HepG2 (cell line): ENCODE data around the gene UBE3B. TPM values are rescaled to one million over a fixed set of nuclear protein-coding genes. Genes with fewer than 3 reads are reported as not detected.

Experiments used
- ATAC-seq: fragments of 200-7000 bp; cut with Tn5 transposase; 3 replicates; pipeline ENCODE4 v1.9.1; 2020; ENCODE audit warnings: mild to moderate bottlenecking, moderate library complexity
- BruUV-seq: library from RNA; stranded (reverse); fragments of 400-500 nt; replicated peaks from 2 replicates; lab custom pipeline; 2021; lab: Mats Ljungman, UMichigan
- CTCF ChIA-PET: fragments of 300-600 bp; formaldehyde crosslinking; extraction: SDS; loops from one replicate; lab custom pipeline; 2021; ENCODE audit warnings: low total read pairs, inconsistent platforms, low intra/inter-chr PET ratio; lab: Yijun Ruan, JAX
- POLR2A ChIA-PET: fragments of 350-600 bp; sonication (Branson Sonifier 250); formaldehyde crosslinking; loops from one replicate; lab custom pipeline; 2020; ENCODE audit warnings: antibody characterized with exemption, inconsistent platforms; lab: Yijun Ruan, JAX
- DNase-seq: peaks from one replicate; pipeline ENCODE4 v3.0.0-alpha.2; 2015; ENCODE audit warnings: low spot score
- FAIRE-seq: peaks from 3 replicates; lab custom pipeline; 2011; peaks lifted over from hg19 to GRCh38; lab: Jason Lieb, UNC
- H2AFZ ChIP-seq: one replicate; pipeline ENCODE4 v1.6.1; 2011; ENCODE audit warnings: low read length, inconsistent platforms
- H3K27ac ChIP-seq: fragments of 300-600 bp; 3 replicates; pipeline ENCODE4 v1.8.0; 2011; ENCODE audit warnings: mixed run types, mild to moderate bottlenecking, mixed read lengths, low read length, inconsistent platforms; ENCODE audit not compliant: insufficient read depth; ENCODE audit errors: extremely low read length
- H3K27me3 ChIP-seq, 2 experiments: fragments of 200-600 bp in 1 of 2; 2 replicates in 1 of 2; 3 replicates in 1 of 2; pipeline versions ENCODE4 v1.6.0 to v1.8.0; 2011; ENCODE audit warnings: low read length in 2 of 2, mild to moderate bottlenecking in 2 of 2, moderate library complexity in 2 of 2, inconsistent platforms in 1 of 2; ENCODE audit not compliant: insufficient read depth in 2 of 2, control insufficient read depth in 1 of 2
- H3K36me3 ChIP-seq, 2 experiments: fragments of 200-600 bp in 1 of 2; replicated peaks in 1 of 2; 2 replicates in 1 of 2; 3 replicates in 1 of 2; pipeline versions ENCODE4 v1.5.1 to v1.8.0; 2011; ENCODE audit warnings: low read length in 2 of 2, inconsistent platforms in 1 of 2; ENCODE audit not compliant: insufficient read depth in 2 of 2, control insufficient read depth in 1 of 2
- H3K4me1 ChIP-seq: 2 replicates; pipeline ENCODE4 v1.5.1; 2012; ENCODE audit warnings: low read length, inconsistent platforms; ENCODE audit not compliant: insufficient read depth
- H3K4me2 ChIP-seq: 2 replicates; pipeline ENCODE4 v1.6.0; 2011; ENCODE audit warnings: low read depth, low read length, inconsistent platforms
- H3K4me3 ChIP-seq, 3 experiments: fragments of 200-600 bp in 1 of 3; sonication (generic), shearing (Covaris generic) in 1 of 3; replicated peaks in 1 of 3; 2 replicates each; pipeline ENCODE4 v1.5.1; 2011 to 2016; ENCODE audit warnings: low read length in 3 of 3, inconsistent platforms in 2 of 3, low read depth in 2 of 3, mild to moderate bottlenecking in 2 of 3, control low read depth in 1 of 3, mixed read lengths in 1 of 3; ENCODE audit not compliant: insufficient read depth in 1 of 3
- H3K79me2 ChIP-seq: one replicate; pipeline ENCODE4 v1.6.1; 2011; ENCODE audit warnings: low read length, inconsistent platforms; ENCODE audit not compliant: insufficient read depth
- H3K9ac ChIP-seq: 2 replicates; pipeline ENCODE4 v1.6.0; 2011; ENCODE audit warnings: mild to moderate bottlenecking, low read depth, low read length, inconsistent platforms; ENCODE audit not compliant: insufficient read depth
- H3K9me3 ChIP-seq: 2 replicates; pipeline ENCODE4 v1.5.1; 2012; ENCODE audit warnings: mild to moderate bottlenecking, low read length
- H4K20me1 ChIP-seq: 2 replicates; pipeline ENCODE4 v1.6.0; 2011; ENCODE audit warnings: inconsistent platforms, mild to moderate bottlenecking, low read length, moderate library complexity; ENCODE audit not compliant: insufficient read depth
- BRD4 ChIP-seq: sonication (generic); formaldehyde crosslinking; IDR thresholded peaks from 2 replicates; pipeline ENCODE4 v1.4.0; 2020; ENCODE audit warnings: missing genetic modification reagents
- CCDC6 ChIP-seq: sonication (generic); formaldehyde crosslinking; IDR thresholded peaks from 2 replicates; pipeline ENCODE4 v1.8.1; 2022; ENCODE audit warnings: mild to moderate bottlenecking, missing genetic modification reagents, moderate library complexity
- CREB1 ChIP-seq, 2 experiments: fragments of 450-650 bp in 1 of 2; IDR thresholded peaks; 2 replicates each; pipeline ENCODE4 v1.6.1; 2016 to 2017; ENCODE audit warnings: control low read depth in 1 of 2, mild to moderate bottlenecking in 1 of 2, missing compliant biosample characterization in 1 of 2, missing genetic modification characterization in 1 of 2
- EHMT2 ChIP-seq: fragments of 200-600 bp; sonication (generic); IDR thresholded peaks from 2 replicates; pipeline ENCODE4 v1.7.0; 2017; ENCODE audit warnings: antibody characterized with exemption, low read depth, low read length, borderline replicate concordance
- ELF1 ChIP-seq: sonication (generic); formaldehyde crosslinking; IDR thresholded peaks from 2 replicates; pipeline ENCODE4 v1.4.0; 2020; ENCODE audit warnings: missing genetic modification reagents
- KDM5B ChIP-seq: sonication (generic); formaldehyde crosslinking; IDR thresholded peaks from 2 replicates; pipeline ENCODE4 v1.4.0; 2020; ENCODE audit warnings: missing genetic modification reagents, mild to moderate bottlenecking, borderline replicate concordance
- MED13 ChIP-seq: sonication (generic); formaldehyde crosslinking; IDR thresholded peaks from 2 replicates; pipeline ENCODE4 v1.5.0; 2020; ENCODE audit warnings: missing genetic modification reagents
- NCOR1 ChIP-seq: fragments of 200-600 bp; sonication (generic); IDR thresholded peaks from 2 replicates; pipeline ENCODE4 v1.7.0; 2017; ENCODE audit warnings: antibody characterized with exemption, low read length, borderline replicate concordance
- RELA ChIP-seq: sonication (generic); formaldehyde crosslinking; IDR thresholded peaks from 2 replicates; pipeline ENCODE4 v1.4.0; 2020; ENCODE audit warnings: missing genetic modification reagents
- SMAD9 ChIP-seq: sonication (generic); formaldehyde crosslinking; IDR thresholded peaks from 2 replicates; pipeline ENCODE4 v1.5.1; 2020; ENCODE audit warnings: mild to moderate bottlenecking, missing genetic modification reagents
- SP140L ChIP-seq: sonication (generic); formaldehyde crosslinking; IDR thresholded peaks from 2 replicates; pipeline ENCODE4 v1.4.0; 2020; ENCODE audit warnings: missing genetic modification reagents, borderline replicate concordance
- ZFP82 ChIP-seq: sonication (generic); formaldehyde crosslinking; IDR thresholded peaks from 2 replicates; pipeline ENCODE4 v1.5.1; 2020; ENCODE audit warnings: mild to moderate bottlenecking, missing genetic modification reagents, borderline replicate concordance
- ZNF329 ChIP-seq: sonication (generic); formaldehyde crosslinking; IDR thresholded peaks from 2 replicates; pipeline ENCODE4 v1.9.0; 2021; ENCODE audit warnings: low read depth, mild to moderate bottlenecking, missing genetic modification reagents
- ZSCAN31 ChIP-seq: sonication (generic); formaldehyde crosslinking; IDR thresholded peaks from 2 replicates; pipeline ENCODE4 v1.5.0; 2020; ENCODE audit warnings: low read depth, mild to moderate bottlenecking, missing genetic modification reagents
- WGBS: methylation state at CpG from one replicate; pipeline ENCODE4 v1.1.6; 2017; ENCODE audit warnings: low lambda C conversion rate; 5-methylcytosine and 5-hydroxymethylcytosine counted together
- in situ Hi-C: cut with HindIII; loops from 2 replicates; pipeline ENCODE4 v1.10.0; 2017; ENCODE audit warnings: low pct_unique_long_range_greater_than_20kb; ENCODE audit not compliant: extremely low pct_ligation_motif_present
- intact Hi-C: fragments of 100-400 bp; cut with micrococcal nuclease; formaldehyde crosslinking; loops from one replicate; pipeline ENCODE4 v1.10.0; 2022; ENCODE audit not compliant: unreplicated experiment
- polyA plus RNA-seq, 8 experiments: library from polyadenylated mRNA; depleted of rRNA in 3 of 8; stranded (reverse) in 7 of 8; unstranded in 1 of 8; fragments of >200 nt; fragmentation: Illumina TruSeq in 4 of 8; extraction: Trizol in 4 of 8; gene quantifications; 2 replicates each; pipeline versions ENCODE4 v1.2.1 to v1.2.3, GENCODE V29; 2011 to 2016; ENCODE audit warnings: low read depth in 4 of 8, missing spikeins in 1 of 8, mixed read lengths in 1 of 8; ENCODE audit not compliant: insufficient read depth in 1 of 8
- total RNA-seq, 5 experiments: library from RNA; depleted of rRNA; stranded (reverse); fragments of >200 nt; fragmentation: Illumina TruSeq; extraction: Trizol; gene quantifications; 2 replicates each; pipeline ENCODE4 v1.2.3, GENCODE V29; 2016; ENCODE audit warnings: low read depth in 1 of 5
- TF ChIP-seq, protein P1 (sequence below): sonication (generic); formaldehyde crosslinking; conservative IDR thresholded peaks from 2 replicates; pipeline ENCODE4 v1.4.0; 2020; ENCODE audit warnings: mild to moderate bottlenecking, missing genetic modification reagents, moderate library complexity
- TF ChIP-seq, protein P2 (sequence below): sonication (generic); formaldehyde crosslinking; IDR thresholded peaks from 2 replicates; pipeline ENCODE4 v1.8.1; 2023; ENCODE audit warnings: mild to moderate bottlenecking, inconsistent platforms, moderate library complexity, missing genetic modification reagents, borderline replicate concordance
- TF ChIP-seq, protein P3 (sequence below): sonication (generic); formaldehyde crosslinking; IDR thresholded peaks from 2 replicates; pipeline ENCODE4 v1.9.0; 2021; ENCODE audit warnings: missing genetic modification reagents, borderline replicate concordance

The UBE3B gene
- total and polyA plus RNA-seq, 2 of the 13 experiments (the other 11 are each of a cell fraction or from before 2014, with no cell fraction given) = 22.7 to 25.3 TPM

DNA sequence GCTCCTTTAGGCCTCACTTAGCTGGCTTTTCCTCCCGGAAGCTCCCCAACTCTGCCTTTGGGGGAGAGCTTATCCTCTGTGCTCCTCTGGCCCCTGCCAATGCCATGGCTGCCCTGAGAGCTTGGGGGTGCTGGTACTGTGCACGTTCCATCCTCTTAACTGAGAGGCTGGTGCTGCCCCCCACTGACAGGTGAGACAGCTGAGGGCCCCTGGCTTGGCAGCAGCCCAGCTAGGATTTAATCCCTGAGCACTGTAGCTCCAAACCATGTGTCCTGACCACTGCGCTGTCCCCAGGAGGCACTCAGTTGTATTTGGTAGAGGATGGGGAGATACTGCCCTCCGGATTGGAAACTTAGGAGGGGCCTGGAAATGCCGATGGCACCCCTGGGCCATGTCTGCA lies 46.1 kb downstream of the UBE3B start (continued):
- TF ChIP-seq SP140L (CRISPR knock-in tag) (no peak), ZFP82 (CRISPR knock-in tag) (no peak), CREB1 (IDR thresholded peaks at IDR 0.05) (no peak), CREB1 (CRISPR knock-in tag; IDR thresholded peaks at IDR 0.05) (no peak), MED13 (no peak), ZSCAN31 (CRISPR knock-in tag) (no peak)
- TF ChIP-seq, all 625 proteins: peak for 0

DNA sequence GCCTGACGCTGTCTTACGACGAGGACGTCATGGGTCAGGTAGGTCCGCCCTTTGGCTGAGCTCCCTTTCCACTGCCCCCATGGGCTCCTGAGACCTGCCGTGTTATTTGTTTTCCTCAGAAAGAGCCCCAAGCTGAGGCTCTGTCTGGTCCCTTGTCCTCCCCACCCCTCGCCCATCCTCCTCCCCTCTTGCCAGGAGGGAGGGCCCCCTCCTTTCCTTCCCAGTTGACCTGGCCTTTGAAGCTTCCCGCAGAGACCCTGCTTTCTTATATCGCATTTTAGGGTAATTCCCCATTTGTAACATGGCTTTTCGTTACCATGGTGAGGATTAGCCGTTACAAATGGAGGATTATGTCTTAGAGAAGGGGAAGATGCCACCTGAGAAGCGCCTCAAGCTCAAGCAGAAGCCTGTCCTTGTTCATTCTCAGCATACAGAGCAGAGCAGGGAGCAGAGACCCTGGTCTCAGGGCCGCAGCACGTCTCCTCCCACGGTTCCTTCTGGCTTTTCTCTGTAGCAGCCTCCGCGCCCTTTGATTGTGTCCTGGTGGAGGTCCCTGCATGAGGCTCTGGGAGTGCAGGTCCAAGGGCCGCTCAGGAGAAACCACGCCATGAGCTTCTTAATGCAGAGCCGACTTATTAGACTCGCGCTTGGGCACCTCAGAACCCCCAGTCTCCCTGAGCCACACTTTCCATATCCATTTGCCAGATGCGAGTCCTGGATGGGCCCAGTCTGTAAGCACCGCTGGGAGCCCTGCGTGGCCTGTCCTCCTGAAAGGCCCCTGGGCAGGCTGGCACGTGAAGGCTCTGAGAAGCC lies 47.2 kb downstream of the UBE3B start:
- DNase-seq (no peak), ATAC-seq (no peak), FAIRE-seq (no peak)
- no peak overlapping the region for H3K9ac ChIP-seq
- BruUV-seq = no TSS peak
- POLR2A ChIA-PET = no interaction called here
- in situ Hi-C loops (no loop called here), intact Hi-C loops (no loop called here)
- H3K9me3 ChIP-seq = no peaks in the 10 kb centered on the region
- H3K4me3 ChIP-seq = no peak overlapping the region
- H2AFZ ChIP-seq = no peak overlapping the region
- 93% methylated on average over 25 of the region's 26 CpGs for WGBS
- no peaks in the 10 kb centered on the region for H4K20me1 ChIP-seq
- CTCF ChIA-PET = no interaction called here
- peaks cover 16% of the 10 kb centered on the region for H3K4me1 ChIP-seq
- H3K4me2 ChIP-seq = no peak overlapping the region
- H3K27ac ChIP-seq = no peak overlapping the region
- H3K36me3 ChIP-seq = peaks cover 13 to 26% of the 10 kb centered on the region in 2 experiments; a peak in 4 of 5 replicates
- H3K27me3 ChIP-seq = no peaks in the 10 kb centered on the region
- H3K79me2 ChIP-seq = no peaks in the 10 kb centered on the region
- TF ChIP-seq NCOR1 (no peak), EHMT2 (no peak), BRD4 (no peak), SMAD9 (CRISPR knock-in tag) (no peak), ELF1 (CRISPR knock-in tag) (no peak), KDM5B (CRISPR knock-in tag) (no peak), ZNF329 (CRISPR knock-in tag) (no peak), RELA (no peak), CCDC6 (no peak)
- TF ChIP-seq, protein P1, sequence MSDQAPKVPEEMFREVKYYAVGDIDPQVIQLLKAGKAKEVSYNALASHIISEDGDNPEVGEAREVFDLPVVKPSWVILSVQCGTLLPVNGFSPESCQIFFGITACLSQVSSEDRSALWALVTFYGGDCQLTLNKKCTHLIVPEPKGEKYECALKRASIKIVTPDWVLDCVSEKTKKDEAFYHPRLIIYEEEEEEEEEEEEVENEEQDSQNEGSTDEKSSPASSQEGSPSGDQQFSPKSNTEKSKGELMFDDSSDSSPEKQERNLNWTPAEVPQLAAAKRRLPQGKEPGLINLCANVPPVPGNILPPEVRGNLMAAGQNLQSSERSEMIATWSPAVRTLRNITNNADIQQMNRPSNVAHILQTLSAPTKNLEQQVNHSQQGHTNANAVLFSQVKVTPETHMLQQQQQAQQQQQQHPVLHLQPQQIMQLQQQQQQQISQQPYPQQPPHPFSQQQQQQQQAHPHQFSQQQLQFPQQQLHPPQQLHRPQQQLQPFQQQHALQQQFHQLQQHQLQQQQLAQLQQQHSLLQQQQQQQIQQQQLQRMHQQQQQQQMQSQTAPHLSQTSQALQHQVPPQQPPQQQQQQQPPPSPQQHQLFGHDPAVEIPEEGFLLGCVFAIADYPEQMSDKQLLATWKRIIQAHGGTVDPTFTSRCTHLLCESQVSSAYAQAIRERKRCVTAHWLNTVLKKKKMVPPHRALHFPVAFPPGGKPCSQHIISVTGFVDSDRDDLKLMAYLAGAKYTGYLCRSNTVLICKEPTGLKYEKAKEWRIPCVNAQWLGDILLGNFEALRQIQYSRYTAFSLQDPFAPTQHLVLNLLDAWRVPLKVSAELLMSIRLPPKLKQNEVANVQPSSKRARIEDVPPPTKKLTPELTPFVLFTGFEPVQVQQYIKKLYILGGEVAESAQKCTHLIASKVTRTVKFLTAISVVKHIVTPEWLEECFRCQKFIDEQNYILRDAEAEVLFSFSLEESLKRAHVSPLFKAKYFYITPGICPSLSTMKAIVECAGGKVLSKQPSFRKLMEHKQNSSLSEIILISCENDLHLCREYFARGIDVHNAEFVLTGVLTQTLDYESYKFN = no peak
- TF ChIP-seq, protein P2, sequence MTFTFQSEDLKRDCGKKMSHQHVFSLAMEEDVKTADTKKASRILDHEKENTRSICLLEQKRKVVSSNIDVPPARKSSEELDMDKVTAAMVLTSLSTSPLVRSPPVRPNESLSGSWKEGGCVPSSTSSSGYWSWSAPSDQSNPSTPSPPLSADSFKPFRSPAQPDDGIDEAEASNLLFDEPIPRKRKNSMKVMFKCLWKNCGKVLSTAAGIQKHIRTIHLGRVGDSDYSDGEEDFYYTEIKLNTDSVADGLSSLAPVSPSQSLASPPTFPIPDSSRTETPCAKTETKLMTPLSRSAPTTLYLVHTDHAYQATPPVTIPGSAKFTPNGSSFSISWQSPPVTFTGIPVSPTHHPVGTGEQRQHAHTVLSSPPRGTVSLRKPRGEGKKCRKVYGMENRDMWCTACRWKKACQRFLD (CRISPR knock-in tag) = no peak
- TF ChIP-seq, protein P3, sequence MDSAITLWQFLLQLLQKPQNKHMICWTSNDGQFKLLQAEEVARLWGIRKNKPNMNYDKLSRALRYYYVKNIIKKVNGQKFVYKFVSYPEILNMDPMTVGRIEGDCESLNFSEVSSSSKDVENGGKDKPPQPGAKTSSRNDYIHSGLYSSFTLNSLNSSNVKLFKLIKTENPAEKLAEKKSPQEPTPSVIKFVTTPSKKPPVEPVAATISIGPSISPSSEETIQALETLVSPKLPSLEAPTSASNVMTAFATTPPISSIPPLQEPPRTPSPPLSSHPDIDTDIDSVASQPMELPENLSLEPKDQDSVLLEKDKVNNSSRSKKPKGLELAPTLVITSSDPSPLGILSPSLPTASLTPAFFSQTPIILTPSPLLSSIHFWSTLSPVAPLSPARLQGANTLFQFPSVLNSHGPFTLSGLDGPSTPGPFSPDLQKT = no peak
